Left kidney (tissue), 2 donors: ENCODE measurements around the gene POLE. TPM values are rescaled to one million over a fixed set of nuclear protein-coding genes. Genes with fewer than 3 reads are reported as not detected.

ENCODE experiments used
- DNase-seq: peaks from one replicate; pipeline ENCODE4 v3.0.0-alpha.2; 2013
- polyA plus RNA-seq: library from polyadenylated mRNA; unstranded; fragments of 120-200 nt; gene quantifications from one replicate; pipeline ENCODE4 v1.2.1, GENCODE V29; 2013; ENCODE audit not compliant: insufficient read length

POLE gene
- polyA plus RNA-seq, 1 donor = 78.9 TPM

DNA sequence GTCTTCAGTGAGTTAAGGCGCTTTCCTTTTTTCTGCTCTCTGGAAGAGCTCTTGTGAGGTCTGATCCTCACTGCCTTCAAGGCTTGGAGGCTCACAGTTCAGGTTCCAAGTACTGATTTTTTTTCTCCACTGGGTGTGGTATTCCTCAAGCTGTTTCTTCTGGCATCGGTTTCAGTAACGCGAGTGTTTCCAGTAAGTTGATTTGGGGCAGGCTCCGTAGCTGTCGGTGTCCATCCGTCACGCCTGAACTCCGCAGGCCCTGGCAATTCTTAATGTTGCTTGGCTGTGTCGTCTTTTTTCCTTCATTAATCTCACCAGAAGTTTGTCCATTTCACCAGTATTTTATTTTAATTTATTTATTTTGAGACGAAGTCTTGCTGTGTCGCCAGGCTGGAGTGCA, 107.4 kb downstream of the POLE start:
- no peak for DNase-seq

DNA sequence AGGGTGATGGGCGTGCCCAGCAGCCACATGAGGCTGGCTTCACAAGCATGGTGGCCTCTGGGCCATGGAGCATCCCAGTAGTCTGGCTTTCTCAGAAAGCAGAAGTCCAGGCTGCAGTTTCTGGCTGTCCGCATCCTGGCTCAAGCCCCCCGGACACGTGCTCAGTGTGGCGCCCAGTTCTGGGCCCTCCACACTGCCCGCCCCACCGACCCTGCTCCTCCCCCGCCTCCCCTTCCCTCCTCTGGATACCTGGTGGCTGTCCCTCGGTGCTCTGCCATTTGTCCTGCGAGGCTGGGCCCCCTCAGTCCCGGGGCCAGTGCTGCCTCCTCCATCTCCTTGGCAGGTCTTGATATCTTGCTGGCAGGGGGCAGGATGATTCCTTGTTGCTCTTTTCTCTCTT, 108.3 kb downstream of the POLE start:
- DNase-seq = no peak

DNA sequence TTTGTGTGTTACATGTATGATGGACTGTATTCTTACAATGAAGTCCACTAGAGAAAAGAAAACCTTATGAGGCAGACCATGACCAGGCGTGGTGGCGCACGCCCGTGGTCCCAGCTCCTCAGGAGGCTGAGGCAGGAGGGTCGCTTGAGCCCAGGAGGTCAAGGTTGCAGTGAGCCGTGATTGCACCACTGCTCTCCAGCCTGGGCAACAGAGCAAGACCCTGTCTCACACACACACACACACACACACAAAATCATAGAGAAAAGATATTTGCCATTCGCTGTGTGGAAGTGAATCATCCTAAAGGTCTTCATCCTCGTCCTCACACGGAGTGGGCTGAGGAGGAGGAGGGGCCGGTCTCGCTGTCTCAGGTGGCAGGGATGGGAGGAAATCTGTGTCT, 109.0 kb downstream of the POLE start:
- no peak for DNase-seq

DNA sequence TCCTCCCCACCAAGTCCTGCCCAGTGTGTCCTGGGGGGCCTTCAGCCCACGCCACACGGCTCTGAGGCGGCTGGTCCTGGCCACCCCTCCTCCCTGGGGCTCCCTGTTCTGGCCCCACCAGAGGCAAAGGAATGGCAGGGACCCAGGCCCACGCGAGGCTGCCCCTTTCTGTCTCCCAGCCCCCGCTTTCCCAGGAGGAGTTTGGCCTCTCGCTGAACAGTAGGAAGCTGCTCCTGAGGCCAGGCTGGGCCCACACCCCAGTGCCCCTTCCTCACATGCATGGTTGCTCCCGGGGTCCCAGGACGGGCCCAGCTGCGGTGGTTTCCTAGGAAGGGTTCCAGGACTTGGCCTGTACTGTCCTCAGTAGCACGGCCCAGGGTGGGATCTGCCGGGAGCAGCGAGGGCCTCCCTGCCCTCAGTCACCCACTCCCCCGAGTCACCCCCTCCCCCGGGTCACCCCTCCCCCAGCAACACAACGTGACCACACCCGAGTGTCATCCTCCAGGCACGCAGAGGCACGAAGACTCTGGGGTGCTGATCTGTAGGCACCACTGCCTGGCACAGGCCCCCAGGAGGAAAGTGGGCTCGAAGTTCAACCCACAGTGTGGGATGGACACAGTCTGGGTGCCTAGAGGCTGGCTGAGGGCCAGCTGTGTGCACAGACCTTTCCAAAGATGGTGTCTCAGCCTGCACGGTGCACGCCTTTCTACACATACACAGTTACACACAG, 109.8 kb downstream of the POLE start:
- no peak for DNase-seq

DNA sequence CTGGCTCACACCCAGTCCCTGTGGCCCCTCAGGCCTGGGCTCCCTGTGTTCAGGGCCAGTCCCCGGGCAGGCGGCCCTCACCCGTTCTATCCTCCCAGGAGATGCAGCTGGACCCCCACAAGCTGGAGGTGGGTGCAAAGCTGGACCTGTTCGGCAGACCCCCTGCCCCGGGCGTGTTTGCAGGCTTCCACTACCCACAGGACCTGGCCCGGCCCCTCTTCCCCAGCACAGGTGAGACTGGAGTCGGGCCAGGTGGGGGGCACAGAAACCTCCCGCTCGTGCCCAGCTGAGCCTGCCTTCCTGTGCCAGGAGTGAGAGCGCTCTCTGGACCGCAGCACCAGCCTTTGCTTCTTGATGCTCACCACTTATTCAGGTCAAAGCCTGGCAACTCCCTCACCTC, 110.4 kb downstream of the POLE start:
- no peak for DNase-seq

DNA sequence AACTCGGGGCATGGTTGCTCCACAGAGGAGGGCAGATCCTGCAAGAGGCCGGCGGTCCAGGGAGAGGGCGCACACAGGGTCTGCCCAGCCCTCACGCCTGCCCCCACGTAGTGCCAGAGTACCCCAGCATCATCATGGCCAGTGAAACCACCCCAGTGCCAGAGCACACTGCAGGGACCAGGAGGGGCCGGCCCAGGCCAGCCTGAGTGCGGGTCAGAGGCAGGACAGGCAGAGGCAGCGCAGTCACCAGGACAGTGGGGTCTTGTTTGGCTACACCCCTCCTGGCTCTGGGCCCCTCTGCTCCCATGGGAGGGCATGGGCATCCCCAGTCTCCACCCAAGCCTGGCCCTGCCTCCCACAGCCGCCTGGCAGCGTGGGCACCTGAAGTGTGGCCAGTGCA, 111.5 kb downstream of the POLE start:
- DNase-seq = no peak

DNA sequence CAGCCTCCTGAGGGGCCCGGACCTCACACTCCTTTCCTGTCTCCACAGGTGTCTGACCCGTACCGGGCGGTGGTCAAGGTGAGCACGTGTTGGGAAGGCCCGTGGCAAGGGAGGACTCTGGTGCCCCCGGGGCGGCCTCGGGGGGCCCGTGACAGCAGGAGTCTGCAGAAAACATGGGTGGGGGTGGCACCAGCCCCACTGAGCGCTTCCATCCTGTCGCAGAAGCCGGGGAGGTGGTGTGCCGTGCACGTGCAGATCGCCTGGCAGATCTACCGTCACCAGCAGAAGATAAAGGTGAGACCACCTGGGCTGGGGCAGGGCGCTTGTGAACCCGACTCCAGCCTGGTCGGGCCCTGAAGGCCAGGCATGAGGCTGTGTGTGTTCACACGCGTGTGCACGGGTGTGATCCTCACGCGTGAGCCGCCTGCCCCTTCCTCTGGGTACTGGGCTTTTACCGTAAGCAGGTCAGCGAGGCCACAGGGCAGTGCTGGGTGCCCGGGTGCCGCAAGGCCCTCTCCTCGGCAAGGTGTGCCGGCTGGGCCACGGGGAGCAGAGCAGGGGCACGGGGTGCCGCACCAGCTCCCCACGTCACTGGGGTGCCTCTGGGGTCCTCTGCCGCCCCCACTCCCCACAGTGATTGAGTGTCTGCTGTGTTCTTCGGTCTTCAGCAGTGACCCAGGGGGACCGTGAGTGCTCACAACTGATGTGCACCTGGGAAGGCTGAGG, 112.7 kb downstream of the POLE start:
- DNase-seq = no peak

Other genes with a start within 250 kb of the POLE start
- 57.7 TPM for gene FBRSL1, start 197.2 kb downstream of the POLE start, polyA plus RNA-seq
- gene LRCOL1, start 76.8 kb downstream of the POLE start, polyA plus RNA-seq = 2.4 TPM
- 1.7 TPM for gene P2RX2, start 68.6 kb downstream of the POLE start, polyA plus RNA-seq
- 50.4 TPM for gene PXMP2, start 245 bp upstream of the POLE start, polyA plus RNA-seq
- gene PGAM5, start 23.5 kb upstream of the POLE start, polyA plus RNA-seq = 20.3 TPM
- 89.8 TPM for gene ANKLE2, start 74.5 kb upstream of the POLE start, polyA plus RNA-seq
- 33.6 TPM for gene GOLGA3, start 141.5 kb upstream of the POLE start, polyA plus RNA-seq
- gene CHFR, start 200.3 kb upstream of the POLE start, polyA plus RNA-seq = 31.6 TPM